ENCODE data around the gene PROCR.
"Not testable (repeated sequence)": the region's sequence is repeated elsewhere in the genome, so short reads cannot be mapped to it uniquely, and the experiment has no call there.

PROCR gene

DNA sequence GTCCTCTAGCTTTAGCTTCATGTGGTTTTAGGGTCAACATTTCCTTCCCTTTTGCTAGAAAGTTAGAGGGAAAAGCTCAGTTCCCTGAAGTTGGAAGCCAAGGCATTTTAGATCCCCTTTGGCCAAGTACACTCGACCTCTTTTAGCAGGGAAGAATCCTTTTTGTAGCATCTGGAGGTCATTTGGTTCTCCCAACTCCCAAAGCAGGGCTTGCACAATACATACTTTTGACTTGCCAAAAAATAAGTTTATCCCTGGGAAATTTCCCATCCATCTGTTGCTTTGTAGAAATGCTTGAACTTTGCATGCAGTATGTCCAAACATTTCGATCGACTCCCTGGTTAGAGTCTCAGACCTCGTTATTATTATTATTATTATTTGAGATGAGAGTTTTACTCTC lies 20.1 kb upstream of the PROCR start:
- H3K27ac ChIP-seq, result no peak overlapping the region
- peaks cover 10 to 18% (median 11%) of the 10 kb centered on the region in 10 experiments for H3K4me1 ChIP-seq
- no peak overlapping the region for H3K4me3 ChIP-seq
- peaks cover 0 to 5% (median 0%) of the 10 kb centered on the region in 11 experiments; a peak in 3 of 22 replicates for H3K9me3 ChIP-seq (replicated peaks in 1 of 11)
- no peak for TF ChIP-seq Cebpa-rat (IDR thresholded peaks at IDR 0.05)
- H3K27me3 ChIP-seq, result no peaks in the 10 kb centered on the region
- peak overlapping the region in 1 of 11 experiments; percentile 34; a peak in 2 of 22 replicates for H3K4me2 ChIP-seq
- H3K36me3 ChIP-seq, result no peaks in the 10 kb centered on the region
- no peak overlapping the region for H3K9ac ChIP-seq
- H4K20me1 ChIP-seq, result no peaks in the 10 kb centered on the region

DNA sequence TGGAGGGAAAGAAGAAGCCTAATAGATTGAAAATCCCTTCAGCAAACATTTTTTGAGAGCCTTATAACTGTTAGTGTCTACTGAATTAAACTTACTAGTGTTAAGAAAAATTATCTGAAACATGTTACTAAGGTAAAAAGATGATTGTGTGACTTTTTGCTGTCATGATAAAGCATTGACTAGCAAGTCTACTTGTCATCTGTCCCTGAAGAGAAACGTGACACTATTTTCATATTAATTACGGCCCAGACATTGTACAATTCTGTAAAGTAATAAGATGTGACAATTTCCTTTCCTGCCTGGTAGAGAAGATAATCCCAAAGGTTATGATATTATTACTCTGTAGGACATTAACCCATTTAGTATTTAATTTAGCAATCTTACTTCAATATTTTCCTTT lies 15.9 kb upstream of the PROCR start:
- Histone ChIP-seq H3K4me1 (peaks cover 0 to 6% (median 0%) of the 10 kb centered on the region in 10 experiments; a peak in 1 of 20 replicates), H3K27ac (no peak overlapping the region), H4K20me1 (no peaks in the 10 kb centered on the region), H3K9ac (no peak overlapping the region), H3K36me3 (no peaks in the 10 kb centered on the region), H3K4me3 (no peak overlapping the region), H3K27me3 (no peaks in the 10 kb centered on the region), H3K9me3 (replicated peaks in 1 of 11) (peaks cover 0 to 5% (median 0%) of the 10 kb centered on the region in 11 experiments; a peak in 3 of 22 replicates), H3K4me2 (no peak overlapping the region)
- no peak for TF ChIP-seq Cebpa-rat (IDR thresholded peaks at IDR 0.05)

DNA sequence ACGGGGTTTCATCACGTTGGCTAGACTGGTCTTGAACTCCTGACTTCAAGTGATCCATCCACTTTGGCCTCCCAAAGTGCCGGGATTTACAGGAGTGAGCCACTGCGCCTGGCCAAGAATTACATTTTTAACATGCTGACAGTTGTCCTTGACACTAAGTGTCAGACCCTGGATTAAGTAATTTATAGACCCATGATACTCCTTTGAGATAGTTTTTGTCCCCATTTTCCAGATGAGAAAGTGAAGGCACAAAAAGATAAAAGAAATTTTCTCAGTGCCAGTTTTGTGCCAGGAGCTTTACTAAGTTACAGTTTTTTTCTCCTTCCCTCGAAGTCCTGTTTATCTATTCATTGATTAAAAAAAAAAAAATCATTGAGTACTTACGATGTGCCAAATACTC lies 14.9 kb upstream of the PROCR start:
- Histone ChIP-seq H4K20me1 (no peaks in the 10 kb centered on the region), H3K9ac (no peak overlapping the region), H3K9me3 (replicated peaks in 1 of 11) (peaks cover 0 to 5% (median 0%) of the 10 kb centered on the region in 11 experiments; a peak in 3 of 22 replicates), H3K27ac (no peak overlapping the region), H3K4me3 (no peak overlapping the region), H3K4me1 (peaks cover 0 to 7% (median 0%) of the 10 kb centered on the region in 10 experiments; a peak in 1 of 20 replicates), H3K36me3 (no peaks in the 10 kb centered on the region), H3K27me3 (no peaks in the 10 kb centered on the region), H3K4me2 (no peak overlapping the region)
- TF ChIP-seq Cebpa-rat (IDR thresholded peaks at IDR 0.05), result no peak

DNA sequence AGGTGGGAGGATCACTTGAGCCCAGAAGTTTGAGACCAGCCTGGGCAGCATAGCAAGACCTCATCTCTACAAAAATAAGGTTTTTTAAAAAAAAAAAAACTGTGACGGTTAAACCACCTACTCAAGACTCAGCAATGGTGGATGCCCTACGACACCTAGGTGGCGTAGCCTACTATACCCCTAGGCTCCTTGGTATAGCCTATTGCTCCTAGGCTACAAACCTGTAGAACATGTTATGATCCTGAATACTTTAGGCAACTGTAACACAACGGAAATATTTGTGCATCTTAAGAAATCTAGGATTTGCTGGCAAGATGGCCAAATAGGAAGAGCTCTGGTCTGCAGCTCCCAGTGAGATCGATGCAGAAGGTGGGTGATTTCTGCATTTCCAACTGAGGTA lies 11.5 kb upstream of the PROCR start:
- H3K36me3 ChIP-seq; H3K4me2 ChIP-seq; H3K4me3 ChIP-seq; H3K9me3 ChIP-seq (replicated peaks in 1 of 11); H3K9ac ChIP-seq; H4K20me1 ChIP-seq; H3K4me1 ChIP-seq; H3K27ac ChIP-seq; H3K27me3 ChIP-seq: not testable (repeated sequence)

DNA sequence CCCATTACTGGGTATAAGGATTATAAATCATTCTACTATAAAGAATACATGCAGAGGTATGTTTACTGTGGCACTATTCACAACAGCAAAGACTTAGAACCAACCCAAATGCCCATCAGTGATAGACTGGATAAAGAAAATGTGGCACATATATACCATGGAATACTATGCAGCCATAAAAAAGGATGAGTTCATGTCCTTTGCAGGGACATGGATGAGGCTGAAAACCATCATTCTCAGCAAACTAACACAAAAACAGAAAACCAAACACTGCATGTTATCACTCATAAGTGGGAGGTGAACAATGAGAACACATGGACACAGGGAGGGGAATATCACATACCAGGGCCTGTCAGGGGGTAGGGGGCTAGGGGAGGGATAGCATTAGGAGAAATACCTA lies 7.3 kb upstream of the PROCR start:
- H3K27ac ChIP-seq; H3K9ac ChIP-seq; H3K4me2 ChIP-seq; H3K9me3 ChIP-seq (replicated peaks in 1 of 11); H3K36me3 ChIP-seq; H3K4me3 ChIP-seq; H4K20me1 ChIP-seq; H3K27me3 ChIP-seq: not testable (repeated sequence)
- peaks cover 0 to 15% (median 5%) of the 10 kb centered on the region in 10 experiments; a peak in 10 of 20 replicates for H3K4me1 ChIP-seq

DNA sequence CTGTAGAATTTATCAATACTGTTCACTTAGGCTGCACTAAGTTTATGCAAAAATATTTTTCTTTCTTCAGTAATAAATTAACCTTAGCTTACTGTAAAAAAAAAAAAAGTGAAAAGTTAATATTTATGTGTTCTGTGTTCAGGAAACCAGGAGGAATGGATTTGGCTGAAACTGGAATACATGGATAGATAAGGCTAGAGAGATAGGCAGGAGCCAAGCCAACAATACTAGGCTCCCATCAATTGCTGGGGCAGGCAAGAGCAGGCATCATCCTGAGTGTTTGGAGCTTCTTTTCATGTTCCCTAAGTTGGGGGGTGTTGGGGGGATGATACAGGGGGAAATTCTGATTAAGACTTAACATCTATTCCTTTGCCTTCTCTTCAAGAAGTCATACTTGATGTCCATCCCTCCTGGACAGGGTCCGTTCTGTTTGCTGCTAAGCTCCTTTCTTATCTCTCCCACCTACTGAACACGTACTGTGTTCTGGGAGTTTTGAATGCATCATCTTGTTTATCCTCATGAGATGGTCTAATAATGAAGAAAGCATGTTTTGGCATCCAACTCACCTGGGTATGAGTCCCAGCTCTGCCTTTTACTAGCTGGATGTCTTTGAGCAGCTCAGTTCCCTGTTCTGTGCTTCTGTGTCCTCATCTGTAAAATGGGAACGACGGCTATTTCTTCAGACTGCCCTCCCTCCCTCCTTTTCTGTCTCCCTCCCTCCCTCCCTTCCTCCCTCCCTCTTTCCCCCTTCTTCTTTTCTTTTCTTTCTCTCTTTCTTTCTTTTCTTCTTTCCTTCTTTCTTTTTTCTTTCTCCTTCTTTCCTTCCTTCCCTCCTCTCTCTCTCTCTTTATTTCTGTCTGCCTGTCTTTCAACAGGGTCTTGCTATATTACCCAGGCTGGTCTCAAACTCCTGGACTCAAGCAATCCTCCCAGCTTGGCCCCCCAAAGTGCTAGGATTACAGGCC lies 6.4 kb upstream of the PROCR start:
- no peaks in the 10 kb centered on the region for H3K27me3 ChIP-seq
- no peak overlapping the region for H3K4me3 ChIP-seq
- no peak overlapping the region for H3K27ac ChIP-seq
- H3K4me1 ChIP-seq, result peaks cover 0 to 15% (median 5%) of the 10 kb centered on the region in 10 experiments; a peak in 10 of 20 replicates
- H4K20me1 ChIP-seq, result no peaks in the 10 kb centered on the region
- TF ChIP-seq Cebpa-rat (IDR thresholded peaks at IDR 0.05), result no peak
- no peaks in the 10 kb centered on the region for H3K36me3 ChIP-seq
- H3K4me2 ChIP-seq, result peak overlapping the region in 2 of 11 experiments; percentile 37 to 53; a peak in 3 of 22 replicates
- 0 out of 22 replicates have a peak, but pooled peaks cover 0 to 3% (median 0%) of the 10 kb centered on the region in 11 experiments for H3K9me3 ChIP-seq (replicated peaks in 1 of 11)
- H3K9ac ChIP-seq, result no peak overlapping the region

DNA sequence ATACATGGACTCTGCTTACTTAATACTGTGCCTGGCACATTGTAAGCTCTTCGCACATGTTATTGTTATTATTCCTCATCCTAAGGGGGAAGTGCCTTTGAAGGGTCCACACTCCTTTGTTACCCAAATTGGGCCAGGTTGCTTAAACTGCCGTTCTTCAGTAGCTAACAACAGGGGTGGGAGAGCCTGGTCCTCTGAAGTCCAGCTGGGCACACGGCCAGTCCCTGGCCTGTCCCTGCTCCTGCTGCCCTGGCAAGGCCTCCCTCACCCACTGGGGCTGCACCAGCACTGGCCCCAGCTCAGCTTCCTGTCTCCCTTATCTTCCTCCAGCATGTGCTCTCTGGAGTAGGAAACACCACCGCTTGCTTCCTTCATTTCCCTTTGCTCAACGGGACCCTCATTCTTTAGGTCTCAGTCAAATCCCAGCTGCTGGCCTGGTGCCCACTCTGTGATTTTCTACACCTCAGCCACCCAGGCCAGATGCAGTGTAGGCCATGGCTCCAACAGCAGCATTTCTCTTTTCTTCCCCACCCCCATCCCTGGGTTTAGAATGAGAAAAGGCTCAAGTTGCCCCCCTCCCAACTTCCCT lies 5.5 kb upstream of the PROCR start:
- peaks cover under 1 to 13% (median 6%) of the 10 kb centered on the region in 10 experiments; a peak in 14 of 20 replicates for H3K4me1 ChIP-seq
- H3K4me2 ChIP-seq, result peak overlapping the region in 4 of 11 experiments; percentile 28 to 59 (median 45); a peak in 7 of 22 replicates
- no peak overlapping the region for H3K4me3 ChIP-seq
- H4K20me1 ChIP-seq, result no peaks in the 10 kb centered on the region
- peak overlapping the region in 5 of 11 experiments; percentile 13 to 26 (median 25); a peak in 2 of 22 replicates for H3K27ac ChIP-seq
- no peak for TF ChIP-seq Cebpa-rat (IDR thresholded peaks at IDR 0.05)
- H3K9ac ChIP-seq, result no peak overlapping the region
- H3K27me3 ChIP-seq, result no peaks in the 10 kb centered on the region
- no peaks in the 10 kb centered on the region for H3K36me3 ChIP-seq
- H3K9me3 ChIP-seq (replicated peaks in 1 of 11), result 0 out of 22 replicates have a peak, but pooled peaks cover 0 to 3% (median 0%) of the 10 kb centered on the region in 11 experiments

DNA sequence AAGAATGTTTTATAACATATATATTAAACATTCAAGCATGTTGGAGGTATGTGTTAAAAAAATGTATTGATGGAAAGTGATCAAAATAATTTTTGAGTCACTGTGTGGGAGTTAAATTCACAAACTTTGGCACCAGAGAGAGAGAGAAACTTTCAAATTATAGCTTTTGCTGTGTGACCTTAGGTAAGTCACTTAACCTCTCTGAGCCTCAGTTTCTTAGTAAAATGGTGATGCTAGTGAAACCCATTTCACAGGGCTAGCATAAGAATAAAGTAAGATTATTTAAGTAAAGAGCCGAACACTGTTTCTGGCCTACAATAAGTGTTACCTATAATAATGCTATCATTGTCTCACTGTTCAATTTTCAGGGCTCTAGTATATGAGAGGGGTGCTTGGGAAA lies 4.1 kb upstream of the PROCR start:
- H3K4me1 ChIP-seq, result peaks cover 10 to 23% (median 19%) of the 10 kb centered on the region in 10 experiments; a peak in 19 of 20 replicates
- no peak overlapping the region for H3K9ac ChIP-seq
- H3K4me2 ChIP-seq, result no peak overlapping the region
- H3K27me3 ChIP-seq, result no peaks in the 10 kb centered on the region
- H3K27ac ChIP-seq, result no peak overlapping the region
- no peak overlapping the region for H3K4me3 ChIP-seq
- no peak for TF ChIP-seq Cebpa-rat (IDR thresholded peaks at IDR 0.05)
- H3K36me3 ChIP-seq, result no peaks in the 10 kb centered on the region
- H3K9me3 ChIP-seq (replicated peaks in 1 of 11), result 0 out of 22 replicates have a peak, but pooled peaks cover 0 to 3% (median 0%) of the 10 kb centered on the region in 11 experiments
- no peaks in the 10 kb centered on the region for H4K20me1 ChIP-seq

DNA sequence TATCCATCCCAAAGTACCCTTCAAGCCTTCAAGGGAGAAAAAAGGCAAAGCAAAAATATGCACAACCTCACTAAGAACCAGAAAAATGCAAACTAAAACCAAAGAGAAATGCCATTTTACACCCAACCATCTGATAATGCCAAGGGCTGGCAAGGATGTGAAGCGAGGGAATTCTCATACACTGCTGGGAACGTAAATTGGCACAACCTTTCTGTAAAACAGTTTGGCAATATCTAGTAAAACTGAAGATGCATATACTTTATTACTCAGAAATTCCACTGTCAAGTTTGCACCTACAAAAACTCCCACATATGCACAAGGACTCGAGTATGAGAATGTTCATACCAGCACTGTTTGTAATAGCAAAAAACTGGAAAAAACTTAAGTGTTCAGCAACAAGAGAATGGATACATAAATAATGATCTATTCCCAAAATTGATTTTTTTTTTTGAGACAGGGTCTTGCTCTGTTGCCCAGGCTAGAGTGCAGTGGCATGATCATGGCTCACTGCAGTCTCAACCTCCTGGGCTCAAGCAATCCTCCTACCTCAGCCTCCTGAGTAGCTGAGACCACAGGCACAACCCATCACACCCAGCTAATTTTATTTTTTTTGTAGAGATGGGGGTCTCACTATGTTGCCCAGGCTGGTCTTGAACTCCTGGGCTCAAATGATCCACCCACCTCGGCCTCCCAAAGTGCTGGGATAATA lies 3.0 kb upstream of the PROCR start:
- not testable (repeated sequence) for H3K4me3 ChIP-seq; H3K27ac ChIP-seq; H4K20me1 ChIP-seq; H3K4me2 ChIP-seq; H3K27me3 ChIP-seq; H3K36me3 ChIP-seq; H3K9me3 ChIP-seq (replicated peaks in 1 of 11); H3K9ac ChIP-seq
- peaks cover 10 to 33% (median 20%) of the 10 kb centered on the region in 10 experiments; a peak in 19 of 20 replicates for H3K4me1 ChIP-seq

Measured in BLaER1 treated with 17β-estradiol and CSF1 and Interleukin-3, amounts not matched to agents 10 nM and 100 nM (cell line).